ENCODE results near the gene C1orf21.
A peak's percentile ranks its signal among the peaks of the same experiment; 100 is the strongest.

Gene C1orf21

GRCh38 chr1:184504955-184505338 lies 118.1 kb downstream of the C1orf21 start:
- H3K4me3 ChIP-seq (replicated peaks; ENCODE audit: low read depth, low read length) = no peak overlapping the region
- TF ChIP-seq CTCF (IDR thresholded peaks at IDR 0.05; ENCODE audit: low read length, missing control alignments) = no peak
- DNase-seq (ENCODE audit: low read depth) = no peak

DNA sequence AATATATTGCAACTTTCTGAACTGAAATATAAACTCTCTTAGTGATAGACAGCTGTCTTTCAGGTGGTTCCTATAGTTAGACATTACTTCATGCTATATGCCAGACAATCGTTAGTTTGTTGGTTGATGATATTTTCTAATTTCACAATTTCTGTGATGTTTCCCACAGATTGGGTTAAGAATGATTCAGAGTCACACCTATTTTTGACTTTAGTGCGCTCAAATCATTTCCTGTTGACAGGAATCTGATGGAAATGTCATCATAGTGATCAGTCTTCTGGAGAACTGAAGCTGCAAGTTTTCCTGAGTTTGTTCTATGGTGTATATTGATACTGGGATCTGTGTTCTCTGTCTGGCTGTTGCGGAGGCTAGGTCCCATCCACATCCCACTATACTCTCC lies 119.7 kb downstream of the C1orf21 start:
- TF ChIP-seq CTCF (IDR thresholded peaks at IDR 0.05; ENCODE audit: low read length, missing control alignments) = no peak
- no peak overlapping the region for H3K4me3 ChIP-seq (replicated peaks; ENCODE audit: low read depth, low read length)
- DNase-seq (ENCODE audit: low read depth) = no peak

GRCh38 chr1:184507165-184507564 lies 120.3 kb downstream of the C1orf21 start:
- DNase-seq (ENCODE audit: low read depth) = no peak
- no peak for TF ChIP-seq CTCF (IDR thresholded peaks at IDR 0.05; ENCODE audit: low read length, missing control alignments)
- no peak overlapping the region for H3K4me3 ChIP-seq (replicated peaks; ENCODE audit: low read depth, low read length)

GRCh38 chr1:184507604-184508280 lies 120.9 kb downstream of the C1orf21 start:
- no peak overlapping the region for H3K4me3 ChIP-seq (replicated peaks; ENCODE audit: low read depth, low read length)
- TF ChIP-seq CTCF (IDR thresholded peaks at IDR 0.05; ENCODE audit: low read length, missing control alignments) = no peak

DNA sequence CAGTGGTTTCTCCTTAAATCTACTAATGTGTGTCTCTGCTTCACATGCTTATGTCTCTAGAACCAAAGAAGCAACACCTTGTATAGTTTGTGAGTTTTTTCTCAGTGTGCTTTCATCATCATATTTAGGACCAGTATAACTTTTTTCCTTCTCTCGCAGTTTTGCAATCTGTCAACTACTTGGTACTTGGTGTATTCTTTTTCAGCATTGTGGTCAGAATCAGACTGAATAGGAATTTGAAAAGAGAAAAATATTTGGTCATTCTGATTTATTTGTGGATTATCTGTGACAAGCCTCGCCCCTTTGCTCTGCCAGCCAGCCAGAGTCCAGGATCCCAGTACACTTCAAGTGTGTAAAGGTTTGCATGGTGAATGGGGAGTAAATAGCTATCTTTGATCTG lies 122.3 kb downstream of the C1orf21 start:
- H3K4me3 ChIP-seq (replicated peaks; ENCODE audit: low read depth, low read length) = no peak overlapping the region
- no peak for DNase-seq (ENCODE audit: low read depth)
- TF ChIP-seq CTCF (IDR thresholded peaks at IDR 0.05; ENCODE audit: low read length, missing control alignments) = no peak

More at GRCh38 chr1:184507604-184508280, 120.9 kb downstream of the C1orf21 start:
- DNase-seq (ENCODE audit: low read depth) = peak; percentile 45

DNA sequence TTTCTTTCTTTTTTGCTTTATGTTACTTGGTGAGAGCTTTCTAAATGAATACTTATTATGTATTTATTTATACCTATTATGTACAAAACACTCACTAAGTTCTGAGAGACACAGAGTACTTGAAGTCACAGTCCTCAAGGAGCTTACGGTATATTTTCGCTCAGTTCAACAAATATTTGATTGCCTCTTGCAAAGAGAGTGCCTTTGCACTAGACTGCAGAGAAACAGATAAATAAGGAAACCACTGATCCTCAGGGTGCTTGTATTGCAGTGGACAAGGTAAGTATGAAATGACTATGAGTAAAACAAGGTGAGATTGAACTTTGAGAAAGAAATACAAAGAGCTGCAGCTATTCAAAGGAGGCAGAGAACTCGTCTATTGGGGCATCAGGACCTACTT lies 123.3 kb downstream of the C1orf21 start:
- no peak overlapping the region for H3K4me3 ChIP-seq (replicated peaks; ENCODE audit: low read depth, low read length)
- no peak for DNase-seq (ENCODE audit: low read depth)
- TF ChIP-seq CTCF (IDR thresholded peaks at IDR 0.05; ENCODE audit: low read length, missing control alignments) = no peak

- no peak for TF ChIP-seq CTCF (IDR thresholded peaks at IDR 0.05; ENCODE audit: low read length, missing control alignments)
These were observed 125.9 kb downstream of the C1orf21 start for GRCh38 chr1:184512724-184513123.

More at GRCh38 chr1:184512724-184513123, 125.9 kb downstream of the C1orf21 start:
- H3K4me3 ChIP-seq (replicated peaks; ENCODE audit: low read depth, low read length) = no peak overlapping the region
- DNase-seq (ENCODE audit: low read depth) = no peak
